Chondrocyte (in vitro differentiated cells): ENCODE measurements around the gene LLGL1. TPM values are rescaled to one million over a fixed set of nuclear protein-coding genes. Genes with fewer than 3 reads are reported as not detected.

ENCODE experiments used
- DNase-seq: peaks from one replicate; pipeline ENCODE4 v3.0.0; 2021; ENCODE audit warnings: mixed read lengths, low spot score
- H3K27ac Mint-ChIP-seq: one replicate; pipeline ENCODE4 v1.8.0; 2021; ENCODE audit warnings: mild to moderate bottlenecking, moderate library complexity, mixed read lengths; ENCODE audit not compliant: unreplicated experiment
- H3K27me3 Mint-ChIP-seq: 2 replicates; pipeline ENCODE4 v1.8.0; 2021; ENCODE audit warnings: low read depth, mixed read lengths
- H3K36me3 Mint-ChIP-seq: 2 replicates; pipeline ENCODE4 v1.8.0; 2021; ENCODE audit warnings: low read depth, mixed read lengths
- H3K4me1 Mint-ChIP-seq: 2 replicates; pipeline ENCODE4 v1.8.0; 2021; ENCODE audit warnings: low read depth, mild to moderate bottlenecking, mixed read lengths
- H3K4me3 Mint-ChIP-seq: one replicate; pipeline ENCODE4 v1.8.0; 2021; ENCODE audit warnings: mild to moderate bottlenecking, moderate library complexity, mixed read lengths; ENCODE audit not compliant: unreplicated experiment
- H3K9me3 Mint-ChIP-seq: 2 replicates; pipeline ENCODE4 v1.8.0; 2021; ENCODE audit warnings: low read depth, mixed read lengths
- CTCF ChIP-seq: fragments of 200-600 bp; sonication (generic); IDR thresholded peaks from 2 replicates; pipeline ENCODE4 v1.5.0; 2021; ENCODE audit warnings: antibody characterized with exemption, mild to moderate bottlenecking, moderate library complexity
- total RNA-seq: library from RNA; stranded (reverse); gene quantifications from 3 replicates; pipeline ENCODE4 v1.2.1, GENCODE V29; 2021

The LLGL1 gene
- total RNA-seq, 1 donor from 2014 or later, result 38.7 TPM

GRCh38 chr17:18184143-18185031, 41.0 kb upstream of the LLGL1 start:
- H3K9me3 Mint-ChIP-seq, result no peaks in the 10 kb centered on the region
- peak overlapping the region; percentile 92 for H3K4me3 Mint-ChIP-seq
- no peaks in the 10 kb centered on the region for H3K27me3 Mint-ChIP-seq
- peaks cover 52% of the 10 kb centered on the region for H3K4me1 Mint-ChIP-seq
- H3K27ac Mint-ChIP-seq, result peak overlapping the region; percentile 93
- no peak for DNase-seq
- H3K36me3 Mint-ChIP-seq, result peaks cover 8% of the 10 kb centered on the region
- no peak for TF ChIP-seq CTCF

- H3K4me1 Mint-ChIP-seq, result peaks cover 60% of the 10 kb centered on the region
- H3K36me3 Mint-ChIP-seq, result peaks cover 8% of the 10 kb centered on the region
- H3K9me3 Mint-ChIP-seq, result no peaks in the 10 kb centered on the region
- peak overlapping the region; percentile 92 for H3K4me3 Mint-ChIP-seq
- TF ChIP-seq CTCF, result no peak
- H3K27me3 Mint-ChIP-seq, result no peaks in the 10 kb centered on the region
- H3K27ac Mint-ChIP-seq, result peak overlapping the region; percentile 93
- no peak for DNase-seq
These were observed 40.0 kb upstream of the LLGL1 start for GRCh38 chr17:18185391-18185790.

GRCh38 chr17:18185832-18186626, 39.4 kb upstream of the LLGL1 start:
- DNase-seq, result no peak
- Mint-ChIP-seq H3K9me3 (no peaks in the 10 kb centered on the region), H3K4me3 (peak overlapping the region; percentile 92), H3K27me3 (no peaks in the 10 kb centered on the region), H3K36me3 (peaks cover 8% of the 10 kb centered on the region), H3K27ac (peak overlapping the region; percentile 93), H3K4me1 (peaks cover 66% of the 10 kb centered on the region)
- no peak for TF ChIP-seq CTCF

- H3K36me3 Mint-ChIP-seq, result peaks cover 10% of the 10 kb centered on the region
- H3K27me3 Mint-ChIP-seq, result no peaks in the 10 kb centered on the region
- H3K9me3 Mint-ChIP-seq, result no peaks in the 10 kb centered on the region
- peak overlapping the region; percentile 92 for H3K4me3 Mint-ChIP-seq
- no peak for DNase-seq
- peak overlapping the region; percentile 93 for H3K27ac Mint-ChIP-seq
- H3K4me1 Mint-ChIP-seq, result peaks cover 72% of the 10 kb centered on the region
- no peak for TF ChIP-seq CTCF
These were observed 38.8 kb upstream of the LLGL1 start for GRCh38 chr17:18186627-18186982.

GRCh38 chr17:18187226-18187625, 38.2 kb upstream of the LLGL1 start:
- peak overlapping the region; percentile 93 for H3K27ac Mint-ChIP-seq
- DNase-seq, result no peak
- H3K9me3 Mint-ChIP-seq, result no peaks in the 10 kb centered on the region
- peaks cover 10% of the 10 kb centered on the region for H3K36me3 Mint-ChIP-seq
- H3K27me3 Mint-ChIP-seq, result no peaks in the 10 kb centered on the region
- peaks cover 73% of the 10 kb centered on the region for H3K4me1 Mint-ChIP-seq
- TF ChIP-seq CTCF, result no peak
- H3K4me3 Mint-ChIP-seq, result peak overlapping the region; percentile 92
